Measurements from ENCODE around the gene ANKRD29.
"Not testable (repeated sequence)": the region's sequence is repeated elsewhere in the genome, so short reads cannot be mapped to it uniquely, and the experiment has no call there.

The ANKRD29 gene

DNA sequence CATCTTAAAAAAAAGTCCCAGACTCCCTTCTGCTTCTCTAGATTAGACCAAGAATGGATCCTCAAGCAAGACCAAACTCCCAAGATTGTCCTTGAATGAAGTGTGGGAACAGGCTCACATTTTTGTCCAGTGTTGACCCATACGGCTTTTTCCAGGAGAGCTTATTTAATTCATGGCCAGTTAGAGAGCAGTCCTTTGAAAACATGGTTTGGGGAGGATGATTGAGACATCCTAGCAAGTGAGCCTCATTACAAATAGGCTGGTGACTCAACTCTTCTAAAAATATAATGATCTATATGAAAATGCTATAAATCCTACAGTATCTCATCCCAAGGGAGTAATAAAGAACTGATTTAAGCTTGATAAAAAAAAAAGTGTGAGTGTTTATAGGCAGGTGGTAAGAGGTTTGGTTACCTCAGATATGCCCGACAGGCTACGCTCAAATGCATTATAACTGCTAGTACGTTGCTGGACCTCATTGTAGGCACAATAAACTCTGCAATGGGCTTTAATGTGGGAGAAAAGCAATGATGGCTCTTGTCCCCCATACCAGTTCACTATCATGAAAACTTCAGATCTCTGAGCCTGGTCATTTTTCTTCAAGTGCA lies 17.0 kb downstream of the ANKRD29 start:
- no peak for DNase-seq (ENCODE audit: low read depth, low spot score)

DNA sequence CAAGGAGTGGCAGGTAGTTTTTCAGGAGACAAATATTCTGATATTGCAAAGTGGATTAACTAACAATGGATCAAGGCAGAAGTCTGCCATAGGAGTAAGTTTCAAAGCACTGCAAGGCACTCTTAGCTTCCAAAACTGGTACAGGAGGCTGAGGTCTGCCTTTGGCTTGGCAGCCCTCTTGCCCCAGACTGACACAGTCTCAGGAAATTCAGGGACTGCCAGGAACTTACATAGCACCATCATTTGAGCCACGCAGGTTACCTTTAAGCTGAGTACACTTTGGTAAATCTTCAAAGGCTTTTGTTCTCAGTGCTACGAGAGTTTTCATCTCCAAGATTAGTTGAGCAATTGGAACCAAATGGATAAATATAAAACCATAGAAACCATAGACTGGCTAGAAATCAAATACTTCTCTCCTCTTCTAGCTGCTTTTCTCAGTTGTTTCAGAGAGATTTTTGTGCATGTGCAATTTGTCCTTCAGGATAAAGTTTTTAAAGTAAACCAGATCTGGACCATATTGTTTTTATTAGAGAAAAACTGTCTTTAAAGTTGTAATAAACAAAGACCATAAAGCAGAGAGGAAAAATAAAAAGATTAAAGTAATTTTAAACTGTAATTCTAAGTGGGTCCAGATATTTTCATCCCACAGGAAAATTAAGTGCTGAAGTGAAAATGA lies 18.8 kb downstream of the ANKRD29 start:
- no peak for DNase-seq (ENCODE audit: low read depth, low spot score)

- no peak for DNase-seq (ENCODE audit: low read depth, low spot score)
These were observed 20.6 kb downstream of the ANKRD29 start for GRCh38 chr18:23641937-23642666.

DNA sequence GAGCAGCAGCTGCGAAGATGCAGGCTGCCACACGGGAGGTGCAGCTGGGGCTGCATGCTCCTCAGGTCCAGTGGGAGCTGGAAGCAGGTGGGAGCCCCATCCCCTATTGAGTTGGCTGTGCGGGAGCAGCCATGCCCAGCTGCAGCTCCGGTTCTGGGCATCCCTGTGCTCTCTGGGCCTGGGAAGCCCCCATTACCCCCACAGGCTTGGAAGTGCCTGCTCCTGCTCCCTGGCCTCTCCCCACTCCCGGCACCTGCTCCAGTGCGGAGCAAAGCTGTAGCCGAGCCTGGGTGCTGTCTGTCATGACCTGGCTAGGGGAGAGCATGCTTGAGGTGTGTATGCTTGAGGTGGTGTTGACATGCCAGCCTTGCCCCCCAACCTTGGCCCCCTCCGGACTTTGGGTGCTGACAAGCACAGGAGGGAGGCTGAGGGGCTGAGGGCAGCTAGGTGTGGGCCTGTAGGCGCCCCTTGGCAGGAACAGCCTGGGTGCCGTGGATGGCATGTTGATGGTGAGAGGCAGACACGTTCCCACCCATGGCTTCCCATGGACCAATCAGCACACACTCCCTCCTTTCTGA lies 21.5 kb downstream of the ANKRD29 start:
- DNase-seq (ENCODE audit: low read depth, low spot score): no peak

DNA sequence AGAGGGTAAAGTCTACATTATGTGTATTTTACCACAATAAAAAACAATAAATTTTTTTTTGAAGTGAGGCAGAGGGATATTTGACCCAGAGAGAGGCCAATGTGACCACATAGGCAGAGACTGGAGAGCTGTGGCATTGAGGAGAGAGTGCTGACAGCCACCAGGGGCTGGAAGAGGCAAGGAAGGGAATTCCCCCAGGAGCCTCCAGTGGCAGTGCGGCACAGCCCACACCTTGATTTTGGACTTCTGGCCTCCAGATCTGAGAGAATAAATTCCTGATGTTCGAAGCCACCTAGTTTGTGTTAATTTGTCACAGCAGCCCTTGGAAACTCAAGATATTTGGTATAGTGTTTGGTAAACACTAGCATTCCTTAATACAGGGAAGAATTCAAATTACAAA lies 22.7 kb downstream of the ANKRD29 start:
- DNase-seq (ENCODE audit: low read depth, low spot score): no peak

DNA sequence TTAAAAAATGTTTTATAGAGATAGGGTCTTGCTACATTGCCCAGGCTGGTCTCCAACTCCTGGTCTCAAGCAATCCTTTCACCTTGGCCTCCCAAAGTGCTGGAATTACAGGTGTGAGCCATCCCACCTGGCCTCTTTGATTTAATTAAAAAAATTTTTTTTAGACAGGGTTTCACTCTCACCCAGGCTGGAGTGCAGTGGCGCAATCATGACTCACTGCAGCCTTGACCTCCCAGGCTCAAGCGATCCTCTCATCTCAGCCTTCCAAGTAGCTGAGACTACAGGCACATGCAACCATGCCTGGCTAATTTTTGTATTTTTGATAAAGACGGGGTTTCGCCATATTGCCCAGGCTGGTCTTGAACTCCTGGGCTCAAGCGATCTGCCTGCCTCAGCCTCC lies 26.3 kb downstream of the ANKRD29 start:
- DNase-seq (ENCODE audit: low read depth, low spot score): not testable (repeated sequence)

DNA sequence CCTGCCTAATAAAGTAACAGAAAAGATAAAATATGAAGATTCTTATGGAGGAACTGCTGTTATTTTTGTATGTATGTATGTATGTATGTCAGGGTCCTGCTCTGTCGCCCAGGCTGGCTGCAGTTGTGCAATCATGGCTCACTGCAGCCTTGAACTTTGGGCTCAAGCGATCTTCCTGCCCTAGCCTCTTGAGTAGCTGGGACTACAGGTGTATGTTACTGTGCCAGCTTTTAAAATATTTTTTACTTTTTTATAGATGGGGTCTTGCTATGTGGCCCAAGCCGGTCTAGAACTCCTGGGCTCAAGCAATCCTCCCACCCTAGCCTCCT lies 26.7 kb downstream of the ANKRD29 start:
- no peak for DNase-seq (ENCODE audit: low read depth, low spot score)

DNA sequence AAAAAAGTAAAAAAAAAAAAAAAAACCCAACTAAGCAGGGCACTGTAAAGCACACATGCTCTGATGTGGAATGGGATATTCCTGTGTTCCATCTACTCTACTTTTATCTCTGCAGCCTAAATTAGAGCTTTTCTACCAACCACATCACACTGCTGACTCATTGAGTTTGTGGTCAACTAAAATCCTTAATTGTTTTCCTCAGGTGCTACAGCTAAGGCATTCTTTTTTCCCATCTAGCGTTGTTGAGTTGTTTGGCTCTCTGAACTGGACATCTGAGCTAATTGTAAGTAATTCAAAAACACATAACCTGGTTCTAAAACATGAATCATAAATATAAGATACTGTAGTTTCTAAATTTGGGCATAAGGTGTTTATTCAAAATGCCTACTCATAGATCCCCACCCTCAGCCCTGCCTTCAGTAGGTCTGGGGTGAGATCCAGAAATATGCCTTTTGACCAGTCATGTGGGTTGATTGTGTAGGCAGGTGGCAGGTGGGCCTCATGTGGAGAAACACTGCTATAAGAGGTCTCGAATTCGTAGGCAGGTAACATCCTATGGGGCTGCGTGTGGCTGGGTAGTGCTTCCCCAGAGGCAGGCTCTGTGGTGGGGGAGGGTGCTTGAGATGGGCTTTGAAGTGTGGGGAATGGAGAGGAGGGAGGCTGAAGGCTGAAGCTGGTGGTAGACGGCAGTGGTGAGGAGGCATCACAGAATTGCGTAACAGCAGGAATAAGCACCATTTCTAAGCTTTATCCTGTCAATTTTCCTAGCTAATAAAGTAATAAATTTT lies 27.2 kb downstream of the ANKRD29 start:
- DNase-seq (ENCODE audit: low read depth, low spot score): no peak

DNA sequence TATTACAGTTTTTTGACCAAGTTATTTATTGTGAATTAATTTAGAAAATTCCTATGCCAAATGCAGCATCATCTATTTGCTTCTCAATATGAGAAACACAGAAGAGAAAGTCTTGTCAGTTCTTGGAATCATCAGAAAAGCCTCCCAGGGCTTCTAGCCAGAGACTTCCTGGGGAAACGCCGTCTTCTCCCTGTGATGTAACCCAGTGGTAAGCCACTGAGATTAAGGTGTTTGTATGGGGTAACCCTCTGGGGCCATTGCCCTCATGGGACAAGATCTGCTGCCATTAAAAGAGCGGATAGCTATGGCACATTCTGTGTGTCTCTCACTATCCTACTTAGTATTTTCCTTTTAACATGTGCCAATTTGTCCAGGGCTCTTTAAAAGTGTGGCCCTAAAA lies 28.0 kb downstream of the ANKRD29 start:
- no peak for DNase-seq (ENCODE audit: low read depth, low spot score)

DNA sequence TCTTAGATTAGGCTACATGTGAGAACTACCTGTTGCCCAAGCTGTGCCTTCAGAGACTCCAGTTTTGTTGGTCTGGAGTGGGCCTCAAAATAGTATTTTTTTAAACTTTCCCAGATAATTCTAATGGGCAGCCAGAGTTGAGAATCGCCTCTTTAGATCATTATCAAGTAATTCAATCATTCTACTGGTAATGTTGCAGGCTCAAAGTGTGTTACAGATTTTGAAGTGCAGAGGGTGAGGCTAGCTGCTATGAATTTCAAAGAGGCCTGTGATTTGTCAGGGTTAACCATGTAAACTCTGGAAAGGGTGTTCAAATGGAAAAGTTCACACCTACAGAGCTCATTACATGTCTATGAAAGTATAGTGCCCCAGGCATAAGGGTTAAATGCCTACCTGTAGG lies 30.1 kb downstream of the ANKRD29 start:
- DNase-seq (ENCODE audit: low read depth, low spot score): no peak

DNA sequence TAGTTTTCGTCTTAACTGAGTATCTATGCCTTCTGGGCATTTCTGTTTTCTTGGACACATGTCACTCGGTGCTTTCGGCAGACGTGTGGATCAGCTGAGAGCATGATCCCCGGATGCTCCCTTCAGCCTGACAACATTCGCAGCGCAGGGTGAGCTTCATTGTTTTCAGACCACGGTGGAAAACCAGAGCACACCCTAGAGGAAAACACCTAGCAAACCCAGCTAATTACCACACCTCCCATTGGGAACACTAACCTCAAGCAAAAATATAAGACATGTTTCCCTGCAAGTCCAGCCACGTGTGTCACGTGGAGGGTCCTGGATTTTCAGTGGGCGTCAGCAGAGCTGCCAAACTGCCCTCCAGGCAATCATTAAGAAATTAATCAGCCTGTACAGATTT lies 31.0 kb downstream of the ANKRD29 start:
- no peak for DNase-seq (ENCODE audit: low read depth, low spot score)

- DNase-seq (ENCODE audit: low read depth, low spot score): no peak
These were observed 31.4 kb downstream of the ANKRD29 start for GRCh38 chr18:23631312-23631711.

GRCh38 chr18:23629444-23629946 lies 33.2 kb downstream of the ANKRD29 start:
- DNase-seq (ENCODE audit: low read depth, low spot score): no peak

GRCh38 chr18:23627970-23628369 lies 34.7 kb downstream of the ANKRD29 start:
- DNase-seq (ENCODE audit: low read depth, low spot score): no peak

- peak; percentile 47 for DNase-seq (ENCODE audit: low read depth, low spot score)
These were observed 35.4 kb downstream of the ANKRD29 start for GRCh38 chr18:23627321-23627720.

- DNase-seq (ENCODE audit: low read depth, low spot score): no peak
These were observed 36.0 kb downstream of the ANKRD29 start for GRCh38 chr18:23626451-23627279.

- DNase-seq (ENCODE audit: low read depth, low spot score): no peak
These were observed 39.7 kb downstream of the ANKRD29 start for GRCh38 chr18:23623040-23623439.

- DNase-seq (ENCODE audit: low read depth, low spot score): no peak
These were observed 43.3 kb downstream of the ANKRD29 start for GRCh38 chr18:23619388-23619881.

DNA sequence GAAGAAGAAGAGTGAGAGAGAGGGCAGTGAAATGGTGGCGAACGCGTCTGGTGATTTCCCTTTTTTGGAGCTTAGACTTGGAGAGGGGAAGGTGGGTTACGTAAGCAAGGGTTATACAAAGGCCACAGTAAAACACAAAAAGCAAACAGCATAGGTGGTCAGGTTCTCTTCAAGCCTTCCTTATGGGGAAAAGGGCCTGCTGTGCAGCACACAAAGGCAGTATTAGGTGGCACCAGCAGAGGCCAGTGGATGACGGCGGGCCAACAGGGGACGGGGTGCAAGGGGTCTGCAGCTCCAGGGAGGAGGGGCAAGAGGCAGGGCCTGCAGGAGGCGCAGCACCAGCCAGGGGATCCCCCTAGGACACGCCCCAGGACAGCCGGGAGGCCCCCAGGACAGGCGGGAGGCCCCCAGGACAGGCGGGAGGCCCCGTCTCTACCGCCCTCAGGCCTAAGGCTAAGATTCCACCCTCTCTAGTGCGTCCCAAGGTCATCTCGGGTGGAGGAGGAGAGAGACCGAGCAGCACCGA lies 43.8 kb downstream of the ANKRD29 start:
- no peak for DNase-seq (ENCODE audit: low read depth, low spot score)

- no peak for DNase-seq (ENCODE audit: low read depth, low spot score)
These were observed 45.2 kb downstream of the ANKRD29 start for GRCh38 chr18:23617412-23618014.
